HuH-7 (cell line): ENCODE data around the gene C12orf76.

Experiments
- DNase-seq: peaks from one replicate; pipeline ENCODE4 v3.0.0; 2011; ENCODE audit warnings: low spot score

C12orf76 gene

GRCh38 chr12:109995361-109995685 lies 53.0 kb downstream of the C12orf76 start:
- DNase-seq, result no peak

- no peak for DNase-seq
Measured at GRCh38 chr12:109994401-109995175, 53.7 kb downstream of the C12orf76 start.

- DNase-seq, result no peak
Measured at GRCh38 chr12:109993091-109993490, 55.2 kb downstream of the C12orf76 start.

DNA sequence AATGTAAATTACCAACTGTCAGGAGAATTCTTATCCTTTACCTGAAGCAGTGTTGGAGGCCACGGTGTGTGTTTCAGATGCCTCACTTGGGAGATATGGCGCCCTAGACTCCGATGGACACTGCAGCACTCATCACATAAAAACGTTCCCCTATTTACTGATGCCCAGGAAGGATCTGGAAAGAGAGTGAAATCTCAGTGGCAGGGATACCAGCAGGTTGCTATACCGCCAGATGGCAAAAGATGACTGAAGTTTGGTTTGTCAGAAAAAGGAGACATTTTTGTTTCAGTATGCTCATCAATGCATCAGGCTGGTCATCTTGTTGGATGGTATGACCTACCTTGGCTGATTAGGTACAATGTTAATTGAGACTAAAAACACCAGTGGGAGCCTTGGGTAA lies 56.7 kb downstream of the C12orf76 start:
- no peak for DNase-seq
